Panc1 (cell line): ENCODE measurements around the gene GYPE.
"Not testable (repeated sequence)": the region's sequence is repeated elsewhere in the genome, so short reads cannot be mapped to it uniquely, and the experiment has no call there.

Experiments
- POLR2AphosphoS5 ChIP-seq: IDR thresholded peaks from 2 replicates; pipeline ENCODE4 v1.6.1; 2012; ENCODE audit warnings: mild to moderate bottlenecking, low read depth, low read length, moderate library complexity
- TCF7L2 ChIP-seq: IDR thresholded peaks from 2 replicates; pipeline ENCODE4 v1.6.1; 2011; ENCODE audit warnings: mild to moderate bottlenecking, low read depth, low read length, inconsistent platforms
- TF ChIP-seq, protein P1 (sequence below): fragments of 450-650 bp; IDR thresholded peaks from 2 replicates; pipeline ENCODE4 v1.5.1; 2017; ENCODE audit warnings: mild to moderate bottlenecking

DNA sequence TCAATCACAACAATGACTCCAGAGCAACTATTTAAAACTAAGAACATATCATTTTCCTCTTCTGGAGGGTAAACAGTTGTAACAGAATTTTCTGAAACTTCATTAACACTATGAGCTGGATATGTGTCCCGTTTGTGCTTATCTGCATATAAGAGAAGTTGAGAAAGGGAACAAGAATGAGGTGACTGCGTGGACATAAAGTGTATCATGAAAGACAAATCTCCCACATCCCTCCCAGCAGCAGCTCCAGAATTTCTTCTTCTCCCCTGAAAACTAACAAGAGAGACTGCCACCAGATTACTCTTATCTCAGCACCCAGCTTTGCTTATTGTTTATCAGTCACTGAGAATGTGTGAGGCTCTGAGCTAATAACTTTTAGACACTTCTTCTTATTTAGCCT is 25.8 kb downstream of the GYPE start:
- TF ChIP-seq, protein P1, sequence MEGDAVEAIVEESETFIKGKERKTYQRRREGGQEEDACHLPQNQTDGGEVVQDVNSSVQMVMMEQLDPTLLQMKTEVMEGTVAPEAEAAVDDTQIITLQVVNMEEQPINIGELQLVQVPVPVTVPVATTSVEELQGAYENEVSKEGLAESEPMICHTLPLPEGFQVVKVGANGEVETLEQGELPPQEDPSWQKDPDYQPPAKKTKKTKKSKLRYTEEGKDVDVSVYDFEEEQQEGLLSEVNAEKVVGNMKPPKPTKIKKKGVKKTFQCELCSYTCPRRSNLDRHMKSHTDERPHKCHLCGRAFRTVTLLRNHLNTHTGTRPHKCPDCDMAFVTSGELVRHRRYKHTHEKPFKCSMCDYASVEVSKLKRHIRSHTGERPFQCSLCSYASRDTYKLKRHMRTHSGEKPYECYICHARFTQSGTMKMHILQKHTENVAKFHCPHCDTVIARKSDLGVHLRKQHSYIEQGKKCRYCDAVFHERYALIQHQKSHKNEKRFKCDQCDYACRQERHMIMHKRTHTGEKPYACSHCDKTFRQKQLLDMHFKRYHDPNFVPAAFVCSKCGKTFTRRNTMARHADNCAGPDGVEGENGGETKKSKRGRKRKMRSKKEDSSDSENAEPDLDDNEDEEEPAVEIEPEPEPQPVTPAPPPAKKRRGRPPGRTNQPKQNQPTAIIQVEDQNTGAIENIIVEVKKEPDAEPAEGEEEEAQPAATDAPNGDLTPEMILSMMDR: not testable (repeated sequence)
- TF ChIP-seq TCF7L2, POLR2AphosphoS5: not testable (repeated sequence)
